Natural killer cell (primary cell): ENCODE results near the gene GAS2L3. TPM values are rescaled to one million over a fixed set of nuclear protein-coding genes. Genes with fewer than 3 reads are reported as not detected.

Experiments used
- ATAC-seq, 3 donors: fragments of 150-1000 bp in 2 of 3; fragments of 200-7000 bp in 1 of 3; cut with Tn5 transposase; 1 replicate in 1 of 3; 2 replicates in 2 of 3; pipeline ENCODE4 v1.10.0; 2021; ENCODE audit warnings: mild to moderate bottlenecking in 2 of 3, moderate library complexity in 2 of 3
- DNase-seq, 2 donors: peaks; one replicate each; pipeline versions ENCODE4 v3.0.0 to v3.0.0-alpha.2; 2013 to 2021; ENCODE audit warnings: mixed read lengths in 1 of 2
- H3K27ac ChIP-seq: one replicate; pipeline ENCODE4 v1.5.1; 2013; ENCODE audit warnings: mild to moderate bottlenecking, low read length
- H3K27me3 ChIP-seq: one replicate; pipeline ENCODE4 v1.6.1; 2013; ENCODE audit warnings: low read length; ENCODE audit not compliant: control insufficient read depth, insufficient read depth
- H3K36me3 ChIP-seq: one replicate; pipeline ENCODE4 v1.6.1; 2013; ENCODE audit warnings: low read length; ENCODE audit not compliant: control insufficient read depth, insufficient read depth
- H3K4me1 ChIP-seq: one replicate; pipeline ENCODE4 v1.6.1; 2013; ENCODE audit warnings: low read length; ENCODE audit not compliant: control insufficient read depth, insufficient read depth
- H3K4me3 ChIP-seq: one replicate; pipeline ENCODE4 v1.5.1; 2013; ENCODE audit warnings: low read length
- H3K9me3 ChIP-seq: one replicate; pipeline ENCODE4 v1.6.1; 2013; ENCODE audit warnings: low read length; ENCODE audit not compliant: control insufficient read depth, insufficient read depth
- H3K27ac Mint-ChIP-seq, 2 donors: one replicate each; pipeline ENCODE4 v1.8.0; 2022; ENCODE audit warnings: mild to moderate bottlenecking in 2 of 2, mixed read lengths in 2 of 2, moderate library complexity in 1 of 2
- H3K27me3 Mint-ChIP-seq, 2 donors: one replicate each; pipeline ENCODE4 v1.8.0; 2022; ENCODE audit warnings: low read depth in 2 of 2, mixed read lengths in 2 of 2
- H3K36me3 Mint-ChIP-seq: one replicate; pipeline ENCODE4 v1.8.0; 2022; ENCODE audit warnings: mixed read lengths
- H3K4me1 Mint-ChIP-seq, 2 donors: one replicate each; pipeline ENCODE4 v1.8.0; 2022; ENCODE audit warnings: mixed read lengths in 2 of 2
- H3K4me3 Mint-ChIP-seq: one replicate; pipeline ENCODE4 v1.8.0; 2022; ENCODE audit warnings: mild to moderate bottlenecking, moderate library complexity, mixed read lengths
- H3K9me3 Mint-ChIP-seq, 2 donors: one replicate each; pipeline ENCODE4 v1.8.0; 2022; ENCODE audit warnings: mixed read lengths in 2 of 2
- WGBS: methylation state at CpG from one replicate; pipeline ENCODE4 v1.1.7; 2013; ENCODE audit warnings: missing lambda C conversion rate; ENCODE audit not compliant: insufficient coverage; 5-methylcytosine and 5-hydroxymethylcytosine counted together
- intact Hi-C: fragments of 100-400 bp; cut with micrococcal nuclease; formaldehyde crosslinking; loops from one replicate; pipeline ENCODE4 v1.14.2; 2022
- total RNA-seq, 4 donors: library from RNA; stranded (reverse); fragments of 120-200 nt in 1 of 4; gene quantifications; one replicate each; pipeline versions ENCODE4 v1.2.3 to v1.2.4, GENCODE V29; 2013 to 2022
- TF ChIP-seq, protein P1 (sequence below): fragments of 200-600 bp; IDR thresholded peaks from one replicate; pipeline ENCODE4 v1.8.0; 2022; ENCODE audit warnings: antibody characterized with exemption

GAS2L3 gene
- total RNA-seq, 3 donors from 2014 or later (not counting 1 experiment from before 2014, with no cell fraction given) = 0.66 to 1.4 (median 1.0) TPM

DNA sequence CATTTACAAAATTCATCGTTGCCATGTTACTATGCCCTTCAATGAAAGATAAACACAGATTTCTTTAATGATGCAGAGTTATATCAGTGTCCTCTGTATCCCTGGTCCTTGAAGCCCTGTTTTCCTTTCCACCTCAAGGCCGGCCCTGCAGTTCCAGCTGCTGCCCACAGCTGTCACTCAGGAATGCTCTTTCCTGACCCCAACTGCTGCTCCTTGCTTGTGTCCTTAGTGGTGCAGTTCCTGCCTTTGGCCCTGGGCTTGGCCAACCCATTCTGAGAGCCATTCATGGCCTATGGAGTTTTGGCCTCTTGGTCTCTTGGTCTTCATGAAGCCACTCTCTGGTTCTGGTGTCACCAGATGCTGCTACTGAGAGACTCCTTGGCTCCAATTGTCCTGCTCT lies 93.1 kb downstream of the GAS2L3 start:
- ATAC-seq (no peak), DNase-seq (no peak)
- intact Hi-C loops = no loop called here
- Histone ChIP-seq H3K4me1 (no peaks in the 10 kb centered on the region), H3K36me3 (no peaks in the 10 kb centered on the region), H3K27ac (no peak overlapping the region), H3K9me3 (no peaks in the 10 kb centered on the region), H3K27me3 (no peaks in the 10 kb centered on the region), H3K4me3 (no peak overlapping the region)
- H3K4me1 Mint-ChIP-seq = no peaks in the 10 kb centered on the region
- H3K9me3 Mint-ChIP-seq = no peaks in the 10 kb centered on the region
- no peak overlapping the region for H3K4me3 Mint-ChIP-seq
- H3K27ac Mint-ChIP-seq = no peak overlapping the region
- no peaks in the 10 kb centered on the region for H3K27me3 Mint-ChIP-seq
- H3K36me3 Mint-ChIP-seq = no peaks in the 10 kb centered on the region
- WGBS = 70% methylated on average over 2 of the region's 2 CpGs
- TF ChIP-seq, protein P1, sequence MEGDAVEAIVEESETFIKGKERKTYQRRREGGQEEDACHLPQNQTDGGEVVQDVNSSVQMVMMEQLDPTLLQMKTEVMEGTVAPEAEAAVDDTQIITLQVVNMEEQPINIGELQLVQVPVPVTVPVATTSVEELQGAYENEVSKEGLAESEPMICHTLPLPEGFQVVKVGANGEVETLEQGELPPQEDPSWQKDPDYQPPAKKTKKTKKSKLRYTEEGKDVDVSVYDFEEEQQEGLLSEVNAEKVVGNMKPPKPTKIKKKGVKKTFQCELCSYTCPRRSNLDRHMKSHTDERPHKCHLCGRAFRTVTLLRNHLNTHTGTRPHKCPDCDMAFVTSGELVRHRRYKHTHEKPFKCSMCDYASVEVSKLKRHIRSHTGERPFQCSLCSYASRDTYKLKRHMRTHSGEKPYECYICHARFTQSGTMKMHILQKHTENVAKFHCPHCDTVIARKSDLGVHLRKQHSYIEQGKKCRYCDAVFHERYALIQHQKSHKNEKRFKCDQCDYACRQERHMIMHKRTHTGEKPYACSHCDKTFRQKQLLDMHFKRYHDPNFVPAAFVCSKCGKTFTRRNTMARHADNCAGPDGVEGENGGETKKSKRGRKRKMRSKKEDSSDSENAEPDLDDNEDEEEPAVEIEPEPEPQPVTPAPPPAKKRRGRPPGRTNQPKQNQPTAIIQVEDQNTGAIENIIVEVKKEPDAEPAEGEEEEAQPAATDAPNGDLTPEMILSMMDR = no peak

DNA sequence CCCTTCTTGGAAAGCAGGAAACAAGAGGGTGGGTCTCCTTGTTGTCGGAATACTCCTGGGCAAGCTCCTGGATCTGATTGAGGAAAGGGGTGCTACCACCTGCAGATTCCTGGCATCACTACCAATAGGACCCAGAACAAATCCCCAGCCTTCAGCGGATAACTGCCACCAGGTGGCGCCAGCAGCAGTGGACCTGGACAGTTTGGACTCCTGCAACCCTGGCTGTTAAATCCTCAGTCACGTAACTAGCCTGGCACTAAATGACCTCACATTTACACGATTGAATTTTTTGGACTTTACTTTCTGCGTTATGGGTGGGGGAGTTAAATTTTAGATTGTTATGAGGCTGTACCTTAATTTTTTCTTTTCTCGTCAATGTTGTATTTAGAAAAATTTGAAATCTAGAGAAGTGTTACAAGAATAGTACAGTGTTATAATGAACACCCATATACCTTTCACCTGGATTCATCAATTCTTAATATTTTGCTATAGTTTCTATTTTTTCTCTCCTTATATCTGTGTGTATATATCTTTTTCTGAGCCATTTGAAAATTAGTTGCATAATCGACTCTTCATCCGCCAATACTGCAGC lies 95.6 kb downstream of the GAS2L3 start:
- Mint-ChIP-seq H3K27me3 (no peaks in the 10 kb centered on the region), H3K4me3 (no peak overlapping the region), H3K4me1 (no peaks in the 10 kb centered on the region), H3K9me3 (no peaks in the 10 kb centered on the region), H3K27ac (no peak overlapping the region), H3K36me3 (no peaks in the 10 kb centered on the region)
- no peak overlapping the region for H3K27ac ChIP-seq
- intact Hi-C loops = no loop called here
- H3K4me1 ChIP-seq = no peaks in the 10 kb centered on the region
- H3K36me3 ChIP-seq = no peaks in the 10 kb centered on the region
- no peaks in the 10 kb centered on the region for H3K27me3 ChIP-seq
- ATAC-seq = peak in 1 of 3 donors; percentile 39
- no peak overlapping the region for H3K4me3 ChIP-seq
- DNase-seq = peak in 1 of 2 donors; percentile 40
- TF ChIP-seq, protein P1 = peak; percentile 42
- 6% methylated on average over 5 of the region's 9 CpGs for WGBS
- H3K9me3 ChIP-seq = no peaks in the 10 kb centered on the region

DNA sequence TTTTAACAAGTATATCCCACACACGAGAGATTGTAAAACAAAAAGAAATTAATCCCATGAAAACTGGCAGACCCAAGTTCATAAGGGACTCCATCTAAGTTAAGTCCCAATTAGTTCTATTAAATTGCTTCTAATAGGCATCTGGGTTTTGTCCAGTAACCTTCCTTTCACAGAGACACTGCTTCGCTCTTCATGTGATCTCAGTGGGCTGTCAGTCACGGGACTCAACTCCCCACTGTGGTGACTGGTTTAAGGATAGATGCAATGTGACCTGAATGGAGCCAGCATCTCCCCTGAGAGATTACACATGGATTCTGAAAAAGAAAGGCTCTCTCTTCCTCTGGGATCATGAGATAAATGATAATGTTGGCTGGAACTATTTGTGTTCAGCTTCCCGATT lies 96.4 kb downstream of the GAS2L3 start:
- Histone ChIP-seq H3K4me1 (no peaks in the 10 kb centered on the region), H3K9me3 (no peaks in the 10 kb centered on the region), H3K36me3 (no peaks in the 10 kb centered on the region), H3K27ac (no peak overlapping the region), H3K27me3 (no peaks in the 10 kb centered on the region), H3K4me3 (no peak overlapping the region)
- Mint-ChIP-seq H3K27me3 (no peaks in the 10 kb centered on the region), H3K4me1 (no peaks in the 10 kb centered on the region), H3K4me3 (no peak overlapping the region), H3K36me3 (no peaks in the 10 kb centered on the region), H3K9me3 (no peaks in the 10 kb centered on the region), H3K27ac (no peak overlapping the region)
- DNase-seq = no peak
- ATAC-seq = no peak
- TF ChIP-seq, protein P1 = no peak
- 83% methylated on average over 4 of the region's 4 CpGs for WGBS
- intact Hi-C loops = loop anchor here (10.0 kb wide), 1 partner anchor 435 kb away; no protein-coding TSS in a partner anchor
